Right lobe of liver (tissue), 4 donors: ENCODE measurements around the gene WRNIP1.

Source experiments
- POLR2A ChIP-seq: fragments of 450-650 bp; IDR thresholded peaks from one replicate; pipeline ENCODE4 v1.6.1; 2017; ENCODE audit warnings: antibody characterized with exemption, mild to moderate bottlenecking
- TF ChIP-seq, protein P1 (sequence below), 4 donors: fragments of 200-600 bp in 3 of 4; fragments of 450-650 bp in 1 of 4; IDR thresholded peaks; one replicate each; pipeline versions ENCODE4 v1.5.1 to v1.8.0; 2016 to 2022; ENCODE audit warnings: antibody characterized with exemption in 4 of 4, mild to moderate bottlenecking in 2 of 4
- donor health status: DM: no; HTN: no; CAD: no.
- donor health status: DM: no; HTN: no; CAD: no.
- donor health status: DM: no; HTN: yes; CAD: no.

DNA sequence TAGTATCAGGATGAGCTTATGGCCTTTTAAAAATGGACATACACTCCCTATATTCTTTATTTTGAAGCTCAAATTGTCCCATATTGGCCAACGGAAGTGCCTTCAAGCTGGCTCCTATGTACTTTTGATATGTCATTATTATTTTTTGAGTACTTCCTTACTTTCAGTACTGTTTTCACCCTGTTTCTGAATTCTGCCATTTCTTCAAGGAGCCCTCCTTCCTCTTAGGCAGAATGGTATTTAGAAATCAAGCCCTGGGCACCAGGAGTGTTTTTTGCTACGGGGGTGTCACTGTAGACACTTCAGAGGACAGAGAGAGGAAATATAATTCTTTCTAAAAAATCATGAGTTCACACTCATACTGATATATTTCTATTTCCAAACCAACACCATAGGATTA is 9.0 kb upstream of the WRNIP1 start:
- TF ChIP-seq, protein P1, sequence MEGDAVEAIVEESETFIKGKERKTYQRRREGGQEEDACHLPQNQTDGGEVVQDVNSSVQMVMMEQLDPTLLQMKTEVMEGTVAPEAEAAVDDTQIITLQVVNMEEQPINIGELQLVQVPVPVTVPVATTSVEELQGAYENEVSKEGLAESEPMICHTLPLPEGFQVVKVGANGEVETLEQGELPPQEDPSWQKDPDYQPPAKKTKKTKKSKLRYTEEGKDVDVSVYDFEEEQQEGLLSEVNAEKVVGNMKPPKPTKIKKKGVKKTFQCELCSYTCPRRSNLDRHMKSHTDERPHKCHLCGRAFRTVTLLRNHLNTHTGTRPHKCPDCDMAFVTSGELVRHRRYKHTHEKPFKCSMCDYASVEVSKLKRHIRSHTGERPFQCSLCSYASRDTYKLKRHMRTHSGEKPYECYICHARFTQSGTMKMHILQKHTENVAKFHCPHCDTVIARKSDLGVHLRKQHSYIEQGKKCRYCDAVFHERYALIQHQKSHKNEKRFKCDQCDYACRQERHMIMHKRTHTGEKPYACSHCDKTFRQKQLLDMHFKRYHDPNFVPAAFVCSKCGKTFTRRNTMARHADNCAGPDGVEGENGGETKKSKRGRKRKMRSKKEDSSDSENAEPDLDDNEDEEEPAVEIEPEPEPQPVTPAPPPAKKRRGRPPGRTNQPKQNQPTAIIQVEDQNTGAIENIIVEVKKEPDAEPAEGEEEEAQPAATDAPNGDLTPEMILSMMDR (IDR thresholded peaks at IDR 0.05) = no peak
- no peak for TF ChIP-seq POLR2A
